GM12878 (cell line): ENCODE results near the gene OPRL1. TPM values are rescaled to one million over a fixed set of nuclear protein-coding genes. Genes with fewer than 3 reads are reported as not detected.

Experiments
- ATAC-seq: fragments of 200-7000 bp; cut with Tn5 transposase; 3 replicates; pipeline ENCODE4 v1.9.1; 2020; ENCODE audit warnings: mild to moderate bottlenecking, moderate library complexity
- BruUV-seq: library from RNA; stranded (reverse); fragments of 400-500 nt; replicated peaks from 2 replicates; lab custom pipeline; 2021; lab: Mats Ljungman, UMichigan
- CTCF ChIA-PET: fragments of 300-600 bp; sonication (Branson Sonifier 250); formaldehyde crosslinking; extraction: SDS; loops from one replicate; lab custom pipeline; 2021; ENCODE audit warnings: inconsistent platforms; lab: Yijun Ruan, JAX
- POLR2A ChIA-PET: fragments of 350-600 bp; formaldehyde crosslinking; extraction: SDS; loops from one replicate; lab custom pipeline; 2021; ENCODE audit warnings: inconsistent platforms; lab: Charles Lee
- RAD21 ChIA-PET: fragments of 300-600 bp; sonication (Branson Sonifier 250); formaldehyde crosslinking; loops from one replicate; lab custom pipeline; 2023; ENCODE audit warnings: antibody characterized with exemption; ENCODE audit not compliant: unreplicated experiment; lab: Charles Lee
- SMC1A ChIA-PET: fragments of 300-600 bp; sonication (Branson Sonifier 250); formaldehyde crosslinking; loops from one replicate; lab custom pipeline; 2023; ENCODE audit not compliant: unreplicated experiment, uncharacterized antibody; lab: Charles Lee
- DNase-seq: peaks from one replicate; pipeline ENCODE4 v3.0.0-alpha.2; 2011; ENCODE audit warnings: low read depth, low spot score
- FAIRE-seq: peaks from 3 replicates; lab custom pipeline; 2011; peaks lifted over from hg19 to GRCh38; lab: Jason Lieb, UNC
- H2AFZ ChIP-seq: 2 replicates; pipeline ENCODE4 v1.6.0; 2011; ENCODE audit warnings: low read depth, low read length, control low read depth; ENCODE audit not compliant: control insufficient read depth
- H3K27ac ChIP-seq: 2 replicates; pipeline ENCODE4 v1.5.1; 2011; ENCODE audit warnings: control low read depth; ENCODE audit not compliant: control insufficient read depth, insufficient read depth
- H3K27me3 ChIP-seq, 2 experiments: replicated peaks in 1 of 2; 2 replicates each; pipeline versions ENCODE4 v1.6.0 to v1.6.1; 2011; ENCODE audit warnings: low read length in 1 of 2; ENCODE audit not compliant: control insufficient read depth in 2 of 2, insufficient read depth in 2 of 2
- H3K36me3 ChIP-seq, 2 experiments: 2 replicates each; pipeline ENCODE4 v1.5.1; 2011; ENCODE audit warnings: low read length in 1 of 2; ENCODE audit not compliant: control insufficient read depth in 2 of 2, insufficient read depth in 2 of 2
- H3K4me1 ChIP-seq: 2 replicates; pipeline ENCODE4 v1.6.1; 2011; ENCODE audit warnings: mild to moderate bottlenecking, low read length, moderate library complexity, mixed read lengths; ENCODE audit not compliant: control insufficient read depth, insufficient read depth
- H3K4me2 ChIP-seq: 2 replicates; pipeline ENCODE4 v1.6.0; 2011; ENCODE audit warnings: control low read depth; ENCODE audit not compliant: control insufficient read depth, insufficient read depth
- H3K4me3 ChIP-seq: fragments of 200-600 bp; sonication (generic); 2 replicates; pipeline ENCODE4 v1.5.1; 2016
- H3K79me2 ChIP-seq: 2 replicates; pipeline ENCODE4 v1.6.0; 2011; ENCODE audit warnings: low read length; ENCODE audit not compliant: control insufficient read depth, insufficient read depth
- H3K9ac ChIP-seq: 2 replicates; pipeline ENCODE4 v1.8.0; 2011; ENCODE audit warnings: low read length, control low read depth, mixed read lengths; ENCODE audit not compliant: control insufficient read depth, insufficient read depth
- H3K9me3 ChIP-seq: replicated peaks from 3 replicates; pipeline ENCODE4 v1.5.1; 2011; ENCODE audit warnings: mild to moderate bottlenecking, low read length; ENCODE audit not compliant: control insufficient read depth, insufficient read depth
- H4K20me1 ChIP-seq: 2 replicates; pipeline ENCODE4 v1.6.0; 2011; ENCODE audit not compliant: control insufficient read depth, insufficient read depth
- DPF2 ChIP-seq: fragments of 450-650 bp; IDR thresholded peaks from 2 replicates; pipeline ENCODE4 v1.6.1; 2017; ENCODE audit warnings: mild to moderate bottlenecking
- EED ChIP-seq: sonication (generic); IDR thresholded peaks from 2 replicates; pipeline ENCODE4 v1.6.1; 2016; ENCODE audit warnings: antibody characterized with exemption, low read depth
- EP300 ChIP-seq, 2 experiments: fragments of 150-350 bp in 1 of 2; IDR thresholded peaks; 2 replicates each; pipeline ENCODE4 v1.6.1; 2011 to 2012; ENCODE audit warnings: low read depth in 2 of 2, low read length in 2 of 2, borderline replicate concordance in 1 of 2, improper control_type of control experiment in 1 of 2, inconsistent platforms in 1 of 2; ENCODE audit not compliant: control insufficient read depth in 1 of 2
- IKZF1 ChIP-seq: fragments of 450-650 bp; conservative IDR thresholded peaks from 2 replicates; pipeline ENCODE4 v1.6.1; 2017; ENCODE audit warnings: antibody characterized with exemption, mild to moderate bottlenecking
- JUNB ChIP-seq: IDR thresholded peaks from 2 replicates; pipeline ENCODE4 v1.6.1; 2016; ENCODE audit warnings: antibody characterized with exemption, mild to moderate bottlenecking
- MYC ChIP-seq: IDR thresholded peaks from 2 replicates; pipeline ENCODE4 v1.6.1; 2011; ENCODE audit warnings: mild to moderate bottlenecking, low read length, moderate library complexity, inconsistent platforms; ENCODE audit not compliant: insufficient read depth, insufficient replicate concordance, insufficient read length, severe bottlenecking
- POU2F2 ChIP-seq: IDR thresholded peaks from 3 replicates; pipeline ENCODE4 v1.6.1; 2011; ENCODE audit warnings: low read depth, mild to moderate bottlenecking, low read length, borderline replicate concordance
- RBBP5 ChIP-seq: fragments of 200-600 bp; sonication (generic); conservative IDR thresholded peaks from 2 replicates; pipeline ENCODE4 v1.6.1; 2016
- RELA ChIP-seq: fragments of 450-650 bp; IDR thresholded peaks from 2 replicates; pipeline ENCODE4 v1.8.0; 2014; ENCODE audit warnings: borderline replicate concordance; ENCODE audit not compliant: partially characterized antibody
- SMARCA5 ChIP-seq: fragments of 450-650 bp; IDR thresholded peaks from 2 replicates; pipeline ENCODE4 v1.6.1; 2017; ENCODE audit warnings: mild to moderate bottlenecking
- TCF3 ChIP-seq: IDR thresholded peaks from 2 replicates; pipeline ENCODE4 v1.6.1; 2012; ENCODE audit warnings: low read depth, mild to moderate bottlenecking, low read length, borderline replicate concordance; ENCODE audit not compliant: insufficient read depth
- YY1 ChIP-seq: IDR thresholded peaks from 2 replicates; pipeline ENCODE4 v1.6.1; 2011; ENCODE audit warnings: low read depth, mild to moderate bottlenecking, low read length
- ZZZ3 ChIP-seq: IDR thresholded peaks from 2 replicates; pipeline ENCODE4 v1.6.1; 2011; ENCODE audit warnings: low read depth; ENCODE audit not compliant: control insufficient read depth, insufficient read length
- WGBS: methylation state at CpG from one replicate; pipeline ENCODE4 v1.1.6; 2016; ENCODE audit warnings: low lambda C conversion rate; ENCODE audit not compliant: insufficient replicate concordance, insufficient coverage; ENCODE audit errors: missing lambda C conversion rate; 5-methylcytosine and 5-hydroxymethylcytosine counted together
- in situ Hi-C: fragments of 300-500 bp; cut with MboI; formaldehyde crosslinking; loops from 9 replicates; pipeline ENCODE4 v1.14.3; 2018; ENCODE audit warnings: mixed read lengths
- intact Hi-C: fragments of 100-400 bp; cut with micrococcal nuclease; formaldehyde crosslinking; loops from one replicate; pipeline ENCODE4 v1.14.2; 2022; ENCODE audit not compliant: unreplicated experiment
- polyA plus RNA-seq, 11 experiments: library from polyadenylated mRNA; depleted of rRNA in 4 of 11; unstranded in 6 of 11; stranded (reverse) in 5 of 11; fragments of >200 nt; fragmentation: Nextera tagmentation in 4 of 11; fragmentation: Illumina TruSeq in 1 of 11; extraction: Ambion mirVana in 4 of 11; extraction: Trizol in 1 of 11; gene quantifications; 1 replicate in 1 of 11; 2 replicates in 10 of 11; pipeline versions ENCODE4 v1.2.1 to v1.2.3, GENCODE V29; 2011 to 2016; ENCODE audit warnings: inconsistent platforms in 2 of 11, missing spikeins in 2 of 11, low read depth in 1 of 11
- total RNA-seq, 4 experiments: library from RNA; depleted of rRNA in 3 of 4; stranded (reverse); fragments of >200 nt in 3 of 4; fragmentation: Illumina TruSeq in 1 of 4; extraction: Trizol in 1 of 4; gene quantifications; 2 replicates each; pipeline versions ENCODE4 v1.2.1 to v1.2.3, GENCODE V29; 2013 to 2021
- TF ChIP-seq, protein P1 (sequence below): fragments of 450-650 bp; formaldehyde crosslinking; IDR thresholded peaks from 2 replicates; pipeline ENCODE4 v1.4.0; 2020; ENCODE audit warnings: mild to moderate bottlenecking, moderate library complexity
- TF ChIP-seq, protein P2 (sequence below): fragments of 450-650 bp; IDR thresholded peaks from 2 replicates; pipeline ENCODE4 v1.6.1; 2014; ENCODE audit warnings: mild to moderate bottlenecking
- TF ChIP-seq, protein P3 (sequence below): IDR thresholded peaks from 2 replicates; pipeline ENCODE4 v1.6.1; 2012; ENCODE audit warnings: low read depth, low read length, improper control_type of control experiment
- TF ChIP-seq, protein P4 (sequence below): fragments of 150-350 bp; IDR thresholded peaks from 2 replicates; pipeline ENCODE4 v1.6.1; 2016; ENCODE audit warnings: low read depth, low read length

Gene OPRL1
- total and polyA plus RNA-seq, 10 of the 15 experiments (the other 5 are each of a cell fraction or from before 2014, with no cell fraction given): 0.04 to 0.41 (median 0.24) TPM; not detected in 1

DNA sequence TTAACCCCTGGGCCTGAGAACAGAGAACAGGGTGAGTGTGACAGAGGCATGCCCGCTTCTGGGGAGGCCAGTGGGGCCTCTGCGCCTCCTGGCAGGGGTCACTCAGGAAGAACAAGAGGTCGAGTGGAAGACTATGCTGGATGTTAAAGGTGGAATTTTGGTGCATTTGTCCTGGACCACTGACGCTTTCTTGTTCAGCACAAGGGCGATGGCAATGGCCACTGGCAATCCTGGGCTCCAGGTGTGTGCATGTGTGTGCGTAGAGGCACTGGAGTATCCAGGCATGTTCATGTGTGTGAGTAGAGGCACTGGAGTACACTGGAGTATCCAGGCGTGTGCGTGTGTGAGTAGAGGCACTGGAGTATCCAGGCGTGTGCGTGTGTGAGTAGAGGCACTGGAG is 51.0 kb downstream of the OPRL1 start:
- no TSS peak for BruUV-seq
- Histone ChIP-seq H3K27ac (no peak overlapping the region), H3K9me3 (no peaks in the 10 kb centered on the region), H2AFZ (no peak overlapping the region), H4K20me1 (no peaks in the 10 kb centered on the region), H3K4me3 (no peak overlapping the region), H3K27me3 (no peaks in the 10 kb centered on the region; a peak in 1 of 4 replicates), H3K79me2 (no peaks in the 10 kb centered on the region), H3K9ac (no peak overlapping the region), H3K4me1 (no peaks in the 10 kb centered on the region), H3K4me2 (no peak overlapping the region), H3K36me3 (no peaks in the 10 kb centered on the region)
- in situ Hi-C loops (no loop called here), intact Hi-C loops (no loop called here)
- FAIRE-seq (no peak), ATAC-seq (no peak), DNase-seq (no peak)
- ChIA-PET POLR2A (no interaction called here), CTCF (no interaction called here), SMC1A (no interaction called here), RAD21 (no interaction called here)
- WGBS: 53% methylated on average over 10 of the region's 10 CpGs
- no peak for TF ChIP-seq ZZZ3
- no peak for TF ChIP-seq RBBP5
- TF ChIP-seq, protein P1, sequence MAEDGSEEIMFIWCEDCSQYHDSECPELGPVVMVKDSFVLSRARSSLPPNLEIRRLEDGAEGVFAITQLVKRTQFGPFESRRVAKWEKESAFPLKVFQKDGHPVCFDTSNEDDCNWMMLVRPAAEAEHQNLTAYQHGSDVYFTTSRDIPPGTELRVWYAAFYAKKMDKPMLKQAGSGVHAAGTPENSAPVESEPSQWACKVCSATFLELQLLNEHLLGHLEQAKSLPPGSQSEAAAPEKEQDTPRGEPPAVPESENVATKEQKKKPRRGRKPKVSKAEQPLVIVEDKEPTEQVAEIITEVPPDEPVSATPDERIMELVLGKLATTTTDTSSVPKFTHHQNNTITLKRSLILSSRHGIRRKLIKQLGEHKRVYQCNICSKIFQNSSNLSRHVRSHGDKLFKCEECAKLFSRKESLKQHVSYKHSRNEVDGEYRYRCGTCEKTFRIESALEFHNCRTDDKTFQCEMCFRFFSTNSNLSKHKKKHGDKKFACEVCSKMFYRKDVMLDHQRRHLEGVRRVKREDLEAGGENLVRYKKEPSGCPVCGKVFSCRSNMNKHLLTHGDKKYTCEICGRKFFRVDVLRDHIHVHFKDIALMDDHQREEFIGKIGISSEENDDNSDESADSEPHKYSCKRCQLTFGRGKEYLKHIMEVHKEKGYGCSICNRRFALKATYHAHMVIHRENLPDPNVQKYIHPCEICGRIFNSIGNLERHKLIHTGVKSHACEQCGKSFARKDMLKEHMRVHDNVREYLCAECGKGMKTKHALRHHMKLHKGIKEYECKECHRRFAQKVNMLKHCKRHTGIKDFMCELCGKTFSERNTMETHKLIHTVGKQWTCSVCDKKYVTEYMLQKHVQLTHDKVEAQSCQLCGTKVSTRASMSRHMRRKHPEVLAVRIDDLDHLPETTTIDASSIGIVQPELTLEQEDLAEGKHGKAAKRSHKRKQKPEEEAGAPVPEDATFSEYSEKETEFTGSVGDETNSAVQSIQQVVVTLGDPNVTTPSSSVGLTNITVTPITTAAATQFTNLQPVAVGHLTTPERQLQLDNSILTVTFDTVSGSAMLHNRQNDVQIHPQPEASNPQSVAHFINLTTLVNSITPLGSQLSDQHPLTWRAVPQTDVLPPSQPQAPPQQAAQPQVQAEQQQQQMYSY (CRISPR knock-in tag): no peak
- TF ChIP-seq, protein P2, sequence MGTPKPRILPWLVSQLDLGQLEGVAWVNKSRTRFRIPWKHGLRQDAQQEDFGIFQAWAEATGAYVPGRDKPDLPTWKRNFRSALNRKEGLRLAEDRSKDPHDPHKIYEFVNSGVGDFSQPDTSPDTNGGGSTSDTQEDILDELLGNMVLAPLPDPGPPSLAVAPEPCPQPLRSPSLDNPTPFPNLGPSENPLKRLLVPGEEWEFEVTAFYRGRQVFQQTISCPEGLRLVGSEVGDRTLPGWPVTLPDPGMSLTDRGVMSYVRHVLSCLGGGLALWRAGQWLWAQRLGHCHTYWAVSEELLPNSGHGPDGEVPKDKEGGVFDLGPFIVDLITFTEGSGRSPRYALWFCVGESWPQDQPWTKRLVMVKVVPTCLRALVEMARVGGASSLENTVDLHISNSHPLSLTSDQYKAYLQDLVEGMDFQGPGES: no peak
- no peak for TF ChIP-seq YY1
- no peak for TF ChIP-seq EP300 (IDR thresholded peaks at IDR 0.05; ENCODE audit: borderline replicate concordance in 1 of 2, control insufficient read depth in 1 of 2, low read depth in 2 of 2, low read length in 2 of 2)
- no peak for TF ChIP-seq TCF3
- TF ChIP-seq IKZF1: no peak
- no peak for TF ChIP-seq DPF2
- TF ChIP-seq POU2F2: no peak
- no peak for TF ChIP-seq MYC
- TF ChIP-seq JUNB: no peak
- no peak for TF ChIP-seq SMARCA5
- TF ChIP-seq, protein P3, sequence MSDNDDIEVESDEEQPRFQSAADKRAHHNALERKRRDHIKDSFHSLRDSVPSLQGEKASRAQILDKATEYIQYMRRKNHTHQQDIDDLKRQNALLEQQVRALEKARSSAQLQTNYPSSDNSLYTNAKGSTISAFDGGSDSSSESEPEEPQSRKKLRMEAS: no peak
- TF ChIP-seq EED: no peak
- TF ChIP-seq, protein P4, sequence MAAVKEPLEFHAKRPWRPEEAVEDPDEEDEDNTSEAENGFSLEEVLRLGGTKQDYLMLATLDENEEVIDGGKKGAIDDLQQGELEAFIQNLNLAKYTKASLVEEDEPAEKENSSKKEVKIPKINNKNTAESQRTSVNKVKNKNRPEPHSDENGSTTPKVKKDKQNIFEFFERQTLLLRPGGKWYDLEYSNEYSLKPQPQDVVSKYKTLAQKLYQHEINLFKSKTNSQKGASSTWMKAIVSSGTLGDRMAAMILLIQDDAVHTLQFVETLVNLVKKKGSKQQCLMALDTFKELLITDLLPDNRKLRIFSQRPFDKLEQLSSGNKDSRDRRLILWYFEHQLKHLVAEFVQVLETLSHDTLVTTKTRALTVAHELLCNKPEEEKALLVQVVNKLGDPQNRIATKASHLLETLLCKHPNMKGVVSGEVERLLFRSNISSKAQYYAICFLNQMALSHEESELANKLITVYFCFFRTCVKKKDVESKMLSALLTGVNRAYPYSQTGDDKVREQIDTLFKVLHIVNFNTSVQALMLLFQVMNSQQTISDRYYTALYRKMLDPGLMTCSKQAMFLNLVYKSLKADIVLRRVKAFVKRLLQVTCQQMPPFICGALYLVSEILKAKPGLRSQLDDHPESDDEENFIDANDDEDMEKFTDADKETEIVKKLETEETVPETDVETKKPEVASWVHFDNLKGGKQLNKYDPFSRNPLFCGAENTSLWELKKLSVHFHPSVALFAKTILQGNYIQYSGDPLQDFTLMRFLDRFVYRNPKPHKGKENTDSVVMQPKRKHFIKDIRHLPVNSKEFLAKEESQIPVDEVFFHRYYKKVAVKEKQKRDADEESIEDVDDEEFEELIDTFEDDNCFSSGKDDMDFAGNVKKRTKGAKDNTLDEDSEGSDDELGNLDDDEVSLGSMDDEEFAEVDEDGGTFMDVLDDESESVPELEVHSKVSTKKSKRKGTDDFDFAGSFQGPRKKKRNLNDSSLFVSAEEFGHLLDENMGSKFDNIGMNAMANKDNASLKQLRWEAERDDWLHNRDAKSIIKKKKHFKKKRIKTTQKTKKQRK: no peak
- no peak for TF ChIP-seq RELA
